HepG2 (cell line): ENCODE measurements around the gene KATNB1. TPM values are rescaled to one million over a fixed set of nuclear protein-coding genes. Genes with fewer than 3 reads are reported as not detected.

Experiments
- ARID4A ChIP-seq: sonication (generic); formaldehyde crosslinking; IDR thresholded peaks from 2 replicates; pipeline ENCODE4 v1.5.0; 2020; ENCODE audit warnings: mild to moderate bottlenecking, missing genetic modification reagents, borderline replicate concordance
- GRHL1 ChIP-seq: sonication (generic); formaldehyde crosslinking; conservative IDR thresholded peaks from 2 replicates; pipeline ENCODE4 v1.8.0; 2022; ENCODE audit warnings: missing genetic modification reagents
- HMGXB3 ChIP-seq: sonication (generic); formaldehyde crosslinking; IDR thresholded peaks from 2 replicates; pipeline ENCODE4 v1.4.0; 2020; ENCODE audit warnings: missing genetic modification reagents, borderline replicate concordance
- KLF11 ChIP-seq: IDR thresholded peaks from 2 replicates; pipeline ENCODE4 v1.6.1; 2016; ENCODE audit warnings: missing compliant biosample characterization
- MTERF4 ChIP-seq: sonication (generic); formaldehyde crosslinking; IDR thresholded peaks from 2 replicates; pipeline ENCODE4 v1.8.0; 2023; ENCODE audit warnings: mild to moderate bottlenecking, missing genetic modification reagents
- NFE2L1 ChIP-seq: sonication (generic); formaldehyde crosslinking; IDR thresholded peaks from 2 replicates; pipeline ENCODE4 v1.4.0; 2020; ENCODE audit warnings: missing genetic modification reagents, mild to moderate bottlenecking, borderline replicate concordance
- SOX6 ChIP-seq, 2 experiments: fragments of 450-650 bp in 1 of 2; sonication (generic) in 1 of 2; formaldehyde crosslinking in 1 of 2; IDR thresholded peaks; 2 replicates each; pipeline versions ENCODE4 v1.4.0 to v1.6.1; 2017 to 2020; ENCODE audit warnings: antibody characterized with exemption in 1 of 2, mild to moderate bottlenecking in 1 of 2, missing genetic modification reagents in 1 of 2
- TFDP1 ChIP-seq: IDR thresholded peaks from 2 replicates; pipeline ENCODE4 v1.6.1; 2016; ENCODE audit warnings: missing compliant biosample characterization, missing genetic modification reagents, borderline replicate concordance
- TFDP2 ChIP-seq: sonication (generic); formaldehyde crosslinking; IDR thresholded peaks from 2 replicates; pipeline ENCODE4 v1.4.0; 2020; ENCODE audit warnings: missing genetic modification reagents
- ZFP36L2 ChIP-seq: sonication (generic); formaldehyde crosslinking; IDR thresholded peaks from 2 replicates; pipeline ENCODE4 v1.4.0; 2020; ENCODE audit warnings: missing genetic modification reagents
- ZNF251 ChIP-seq: sonication (generic); formaldehyde crosslinking; IDR thresholded peaks from 2 replicates; pipeline ENCODE4 v1.9.0; 2021; ENCODE audit warnings: mild to moderate bottlenecking, missing genetic modification reagents
- ZNF841 ChIP-seq: sonication (generic); formaldehyde crosslinking; IDR thresholded peaks from 2 replicates; pipeline ENCODE4 v1.8.1; 2023; ENCODE audit warnings: missing genetic modification reagents, borderline replicate concordance
- polyA plus RNA-seq, 8 experiments: library from polyadenylated mRNA; depleted of rRNA in 3 of 8; stranded (reverse) in 7 of 8; unstranded in 1 of 8; fragments of >200 nt; fragmentation: Illumina TruSeq in 4 of 8; extraction: Trizol in 4 of 8; gene quantifications; 2 replicates each; pipeline versions ENCODE4 v1.2.1 to v1.2.3, GENCODE V29; 2011 to 2016; ENCODE audit warnings: low read depth in 4 of 8, missing spikeins in 1 of 8, mixed read lengths in 1 of 8; ENCODE audit not compliant: insufficient read depth in 1 of 8
- total RNA-seq, 5 experiments: library from RNA; depleted of rRNA; stranded (reverse); fragments of >200 nt; fragmentation: Illumina TruSeq; extraction: Trizol; gene quantifications; 2 replicates each; pipeline ENCODE4 v1.2.3, GENCODE V29; 2016; ENCODE audit warnings: low read depth in 1 of 5

KATNB1 gene
- total and polyA plus RNA-seq, 2 of the 13 experiments (the other 11 are each of a cell fraction or from before 2014, with no cell fraction given) = 31.5 to 43.5 TPM

GRCh38 chr16:57704011-57704904 is 31.3 kb upstream of the KATNB1 start (continued):
- TF ChIP-seq MTERF4 (CRISPR knock-in tag) (no peak), NFE2L1 (no peak), HMGXB3 (CRISPR knock-in tag) (no peak), ARID4A (peak; percentile 49; the same call in 1 of the 2 replicates), GRHL1 (CRISPR knock-in tag) (no peak), TFDP1 (CRISPR knock-in tag) (no peak), TFDP2 (CRISPR knock-in tag) (0 out of 2 replicates have a peak, but pooled peaks have one; percentile 7), KLF11 (CRISPR knock-in tag) (0 out of 2 replicates have a peak, but pooled peaks have one; percentile 18), SOX6 (IDR thresholded peaks at IDR 0.05) (no peak), SOX6 (CRISPR knock-in tag; IDR thresholded peaks at IDR 0.05) (peak; percentile 85), ZNF841 (CRISPR knock-in tag) (no peak), ZFP36L2 (CRISPR knock-in tag) (no peak), ZNF251 (CRISPR knock-in tag) (peak; percentile 38; the same call in 1 of the 2 replicates)
